ENCODE measurements around the gene DKK1. TPM values are rescaled to one million over a fixed set of nuclear protein-coding genes. Genes with fewer than 3 reads are reported as not detected.

Gene DKK1
- total and polyA plus RNA-seq, 2 of the 13 experiments (the other 11 are each of a cell fraction or from before 2014, with no cell fraction given) = 123 to 262 TPM

DNA sequence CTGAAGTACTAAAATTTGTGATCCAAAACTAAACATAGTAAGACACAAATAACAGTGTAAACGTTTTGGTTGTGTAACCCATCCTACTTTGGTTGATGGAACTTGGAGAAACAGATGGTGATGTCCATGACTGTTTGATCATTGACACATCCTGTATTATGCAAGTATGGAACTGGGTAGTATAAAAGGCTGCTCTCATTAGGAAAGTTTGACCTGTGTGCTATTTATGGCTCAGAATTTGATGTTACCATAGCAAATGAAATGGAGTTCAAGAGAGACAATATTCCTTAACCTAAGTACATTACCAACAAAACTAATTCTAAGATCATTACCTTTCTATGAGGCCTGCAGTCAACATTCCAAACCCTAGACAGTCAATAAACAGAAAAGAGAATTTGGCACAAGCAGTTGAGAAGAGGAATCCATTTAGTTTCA is 39.9 kb downstream of the DKK1 start (continued):
- TF ChIP-seq CEBPB (IDR thresholded peaks at IDR 0.05; ENCODE audit: borderline replicate concordance, low read depth, low read length) = peak; percentile 84
- TF ChIP-seq, protein P1, sequence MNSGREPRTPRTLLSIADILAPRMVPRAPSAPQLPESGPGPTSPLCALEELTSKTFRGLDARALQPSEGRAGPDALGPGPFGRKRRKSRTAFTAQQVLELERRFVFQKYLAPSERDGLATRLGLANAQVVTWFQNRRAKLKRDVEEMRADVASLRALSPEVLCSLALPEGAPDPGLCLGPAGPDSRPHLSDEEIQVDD (CRISPR knock-in tag; IDR thresholded peaks at IDR 0.05; ENCODE audit: borderline replicate concordance) = no peak
- TF ChIP-seq, protein P2, sequence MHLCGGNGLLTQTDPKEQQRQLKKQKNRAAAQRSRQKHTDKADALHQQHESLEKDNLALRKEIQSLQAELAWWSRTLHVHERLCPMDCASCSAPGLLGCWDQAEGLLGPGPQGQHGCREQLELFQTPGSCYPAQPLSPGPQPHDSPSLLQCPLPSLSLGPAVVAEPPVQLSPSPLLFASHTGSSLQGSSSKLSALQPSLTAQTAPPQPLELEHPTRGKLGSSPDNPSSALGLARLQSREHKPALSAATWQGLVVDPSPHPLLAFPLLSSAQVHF (CRISPR knock-in tag; IDR thresholded peaks at IDR 0.05) = no peak
- no peak for TF ChIP-seq MED13 (CRISPR knock-in tag; IDR thresholded peaks at IDR 0.05)
- TF ChIP-seq TOE1 (CRISPR knock-in tag; IDR thresholded peaks at IDR 0.05) = no peak
- TF ChIP-seq ZNF598 (CRISPR knock-in tag; IDR thresholded peaks at IDR 0.05; ENCODE audit: borderline replicate concordance) = no peak
- TF ChIP-seq CBX2 (IDR thresholded peaks at IDR 0.05; ENCODE audit: low read depth, low read length) = no peak
- no peak for TF ChIP-seq CBX2 (CRISPR knock-in tag; IDR thresholded peaks at IDR 0.05; ENCODE audit: low read depth)
- no peak for TF ChIP-seq SRSF4 (IDR thresholded peaks at IDR 0.05; ENCODE audit: low read depth, low read length, poor library complexity, severe bottlenecking)
- no peak for TF ChIP-seq POLR2AphosphoS2 (IDR thresholded peaks at IDR 0.05; ENCODE audit: low read depth, low read length)
- TF ChIP-seq FOSL1 (CRISPR knock-in tag; IDR thresholded peaks at IDR 0.05; ENCODE audit: borderline replicate concordance) = no peak; the same call in 1 of the 2 replicates
- TF ChIP-seq, protein P3, sequence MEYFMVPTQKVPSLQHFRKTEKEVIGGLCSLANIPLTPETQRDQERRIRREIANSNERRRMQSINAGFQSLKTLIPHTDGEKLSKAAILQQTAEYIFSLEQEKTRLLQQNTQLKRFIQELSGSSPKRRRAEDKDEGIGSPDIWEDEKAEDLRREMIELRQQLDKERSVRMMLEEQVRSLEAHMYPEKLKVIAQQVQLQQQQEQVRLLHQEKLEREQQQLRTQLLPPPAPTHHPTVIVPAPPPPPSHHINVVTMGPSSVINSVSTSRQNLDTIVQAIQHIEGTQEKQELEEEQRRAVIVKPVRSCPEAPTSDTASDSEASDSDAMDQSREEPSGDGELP (IDR thresholded peaks at IDR 0.05; ENCODE audit: borderline replicate concordance, low read depth) = peak; percentile 65
- peak; percentile 67; the same call in 1 of the 2 replicates for TF ChIP-seq FOXJ3 (CRISPR knock-in tag; IDR thresholded peaks at IDR 0.05; ENCODE audit: borderline replicate concordance)
- no peak for TF ChIP-seq MEIS2 (CRISPR knock-in tag; IDR thresholded peaks at IDR 0.05)
- TF ChIP-seq, protein P4, sequence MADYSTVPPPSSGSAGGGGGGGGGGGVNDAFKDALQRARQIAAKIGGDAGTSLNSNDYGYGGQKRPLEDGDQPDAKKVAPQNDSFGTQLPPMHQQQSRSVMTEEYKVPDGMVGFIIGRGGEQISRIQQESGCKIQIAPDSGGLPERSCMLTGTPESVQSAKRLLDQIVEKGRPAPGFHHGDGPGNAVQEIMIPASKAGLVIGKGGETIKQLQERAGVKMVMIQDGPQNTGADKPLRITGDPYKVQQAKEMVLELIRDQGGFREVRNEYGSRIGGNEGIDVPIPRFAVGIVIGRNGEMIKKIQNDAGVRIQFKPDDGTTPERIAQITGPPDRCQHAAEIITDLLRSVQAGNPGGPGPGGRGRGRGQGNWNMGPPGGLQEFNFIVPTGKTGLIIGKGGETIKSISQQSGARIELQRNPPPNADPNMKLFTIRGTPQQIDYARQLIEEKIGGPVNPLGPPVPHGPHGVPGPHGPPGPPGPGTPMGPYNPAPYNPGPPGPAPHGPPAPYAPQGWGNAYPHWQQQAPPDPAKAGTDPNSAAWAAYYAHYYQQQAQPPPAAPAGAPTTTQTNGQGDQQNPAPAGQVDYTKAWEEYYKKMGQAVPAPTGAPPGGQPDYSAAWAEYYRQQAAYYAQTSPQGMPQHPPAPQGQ (CRISPR knock-in tag; IDR thresholded peaks at IDR 0.05; ENCODE audit: borderline replicate concordance) = no peak
- no peak for TF ChIP-seq AGO1 (IDR thresholded peaks at IDR 0.05; ENCODE audit: low read depth, low read length, poor library complexity, severe bottlenecking)
- TF ChIP-seq CBFB (CRISPR knock-in tag; IDR thresholded peaks at IDR 0.05) = no peak
- peak; percentile 74; the same call in 1 of the 2 replicates for TF ChIP-seq HMG20A (CRISPR knock-in tag; IDR thresholded peaks at IDR 0.05; ENCODE audit: borderline replicate concordance)
- TF ChIP-seq, protein P5, sequence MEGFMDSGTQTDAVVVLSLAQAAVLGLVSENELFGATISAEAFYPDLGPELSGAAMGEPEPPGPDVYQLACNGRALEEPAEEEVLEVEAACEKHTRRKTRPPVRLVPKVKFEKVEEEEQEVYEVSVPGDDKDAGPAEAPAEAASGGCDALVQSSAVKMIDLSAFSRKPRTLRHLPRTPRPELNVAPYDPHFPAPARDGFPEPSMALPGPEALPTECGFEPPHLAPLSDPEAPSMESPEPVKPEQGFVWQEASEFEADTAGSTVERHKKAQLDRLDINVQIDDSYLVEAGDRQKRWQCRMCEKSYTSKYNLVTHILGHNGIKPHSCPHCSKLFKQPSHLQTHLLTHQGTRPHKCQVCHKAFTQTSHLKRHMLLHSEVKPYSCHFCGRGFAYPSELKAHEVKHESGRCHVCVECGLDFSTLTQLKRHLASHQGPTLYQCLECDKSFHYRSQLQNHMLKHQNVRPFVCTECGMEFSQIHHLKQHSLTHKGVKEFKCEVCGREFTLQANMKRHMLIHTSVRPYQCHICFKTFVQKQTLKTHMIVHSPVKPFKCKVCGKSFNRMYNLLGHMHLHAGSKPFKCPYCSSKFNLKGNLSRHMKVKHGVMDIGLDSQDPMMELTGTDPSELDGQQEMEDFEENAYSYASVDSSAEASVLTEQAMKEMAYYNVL (CRISPR knock-in tag; IDR thresholded peaks at IDR 0.05; ENCODE audit: borderline replicate concordance) = no peak
- TF ChIP-seq KLF15 (CRISPR knock-in tag; IDR thresholded peaks at IDR 0.05; ENCODE audit: borderline replicate concordance) = no peak
- TF ChIP-seq ZNF430 (CRISPR knock-in tag; IDR thresholded peaks at IDR 0.05) = no peak
- no peak; the same call in 1 of the 2 replicates for TF ChIP-seq TCF7L2 (IDR thresholded peaks at IDR 0.05; ENCODE audit: low read depth, low read length)
- TF ChIP-seq, protein P6, sequence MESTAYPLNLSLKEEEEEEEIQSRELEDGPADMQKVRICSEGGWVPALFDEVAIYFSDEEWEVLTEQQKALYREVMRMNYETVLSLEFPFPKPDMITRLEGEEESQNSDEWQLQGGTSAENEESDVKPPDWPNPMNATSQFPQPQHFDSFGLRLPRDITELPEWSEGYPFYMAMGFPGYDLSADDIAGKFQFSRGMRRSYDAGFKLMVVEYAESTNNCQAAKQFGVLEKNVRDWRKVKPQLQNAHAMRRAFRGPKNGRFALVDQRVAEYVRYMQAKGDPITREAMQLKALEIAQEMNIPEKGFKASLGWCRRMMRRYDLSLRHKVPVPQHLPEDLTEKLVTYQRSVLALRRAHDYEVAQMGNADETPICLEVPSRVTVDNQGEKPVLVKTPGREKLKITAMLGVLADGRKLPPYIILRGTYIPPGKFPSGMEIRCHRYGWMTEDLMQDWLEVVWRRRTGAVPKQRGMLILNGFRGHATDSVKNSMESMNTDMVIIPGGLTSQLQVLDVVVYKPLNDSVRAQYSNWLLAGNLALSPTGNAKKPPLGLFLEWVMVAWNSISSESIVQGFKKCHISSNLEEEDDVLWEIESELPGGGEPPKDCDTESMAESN (CRISPR knock-in tag; conservative IDR thresholded peaks at IDR 0.05) = no peak

Measured in HepG2 (cell line).